ENCODE data around the gene ZC3H4.
"Not testable (repeated sequence)": the region's sequence is repeated elsewhere in the genome, so short reads cannot be mapped to it uniquely, and the experiment has no call there.

The ZC3H4 gene

DNA sequence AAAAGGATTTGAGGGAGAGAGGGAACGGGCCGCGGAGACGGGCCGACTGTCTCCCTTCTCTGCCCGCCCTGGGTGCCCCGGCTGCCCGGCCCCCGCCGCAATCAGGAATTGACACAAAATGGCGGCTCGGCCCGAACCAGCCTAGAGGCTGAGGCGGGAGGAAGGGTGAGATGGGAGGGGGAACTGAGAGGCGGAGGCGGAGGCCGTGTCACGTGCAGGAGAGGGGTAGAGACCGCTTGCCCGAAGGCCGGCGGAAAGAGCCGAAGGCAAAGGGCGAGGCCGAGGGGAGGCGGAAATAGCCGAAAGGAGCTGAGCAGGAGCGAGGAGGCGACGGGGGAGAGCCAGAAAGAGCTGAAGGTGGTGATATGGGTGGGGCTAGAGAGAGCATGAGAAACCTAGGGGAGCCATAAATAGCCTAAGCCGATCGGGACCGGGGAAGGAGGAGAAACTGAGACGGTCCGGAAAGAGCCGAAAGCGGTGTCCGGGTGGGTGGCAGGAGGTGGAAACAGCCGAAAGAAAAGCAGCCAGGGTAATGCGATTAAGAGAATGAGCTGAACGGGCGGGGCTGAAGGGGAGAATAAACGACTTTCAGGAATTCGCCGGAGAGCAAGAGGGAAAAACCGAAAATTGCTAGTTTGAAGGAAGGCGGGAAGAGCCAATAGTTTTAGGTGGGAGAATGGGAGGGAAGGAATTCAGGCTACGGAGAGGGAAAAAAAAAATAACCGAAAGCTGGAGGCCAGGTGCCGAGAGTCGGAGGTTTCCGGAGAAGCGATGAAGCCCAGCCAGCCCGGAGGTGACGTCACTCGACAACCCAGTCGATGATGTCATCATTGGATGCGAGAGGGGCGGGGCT is at the start of gene ZC3H4:
Gene ZC3H4 (minus strand): TSS at position 780 of the 853 bp plus-strand sequence. CDS start 1,192 bp downstream, outside the sequence.
- DNase-seq (ENCODE audit: low spot score): peak; percentile 100

- DNase-seq (ENCODE audit: low spot score): no peak
These were observed 48.4 kb upstream of the ZC3H4 start for GRCh38 chr19:47161876-47162489.

DNA sequence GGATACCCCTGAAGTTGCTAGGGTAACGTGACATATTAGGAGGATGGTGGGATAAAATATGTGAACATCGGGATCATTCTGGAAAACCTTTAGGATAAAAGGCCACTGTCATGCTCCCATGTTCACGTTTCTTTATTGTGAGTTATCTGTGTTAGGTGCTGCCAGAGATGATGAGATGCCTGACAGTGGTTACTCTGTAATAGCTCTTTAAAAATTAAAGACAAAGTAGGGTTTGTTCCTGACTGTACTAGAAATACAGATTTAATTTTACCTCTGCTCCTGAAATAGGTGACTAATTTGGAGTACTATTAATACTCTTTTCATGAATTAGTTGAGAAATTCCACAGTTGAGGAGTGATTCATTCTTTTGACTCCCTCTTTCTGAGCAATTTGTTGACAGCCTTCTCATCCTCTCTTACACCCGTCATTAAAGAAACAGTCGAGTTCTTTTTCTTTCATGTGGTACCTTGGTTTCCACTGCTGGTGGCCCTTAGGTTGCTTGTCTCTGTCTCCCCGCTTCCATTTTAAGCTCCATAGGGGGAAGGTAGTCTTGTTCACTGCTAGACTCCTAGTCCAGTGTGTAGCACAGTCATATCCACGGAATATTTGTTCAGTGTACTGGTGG is 45.4 kb upstream of the ZC3H4 start:
- DNase-seq (ENCODE audit: low spot score): peak; percentile 64

- DNase-seq (ENCODE audit: low spot score): no peak
These were observed 44.8 kb upstream of the ZC3H4 start for GRCh38 chr19:47158367-47158791.

- DNase-seq (ENCODE audit: low spot score): peak; percentile 58
These were observed 44.1 kb upstream of the ZC3H4 start for GRCh38 chr19:47157431-47158321.

DNA sequence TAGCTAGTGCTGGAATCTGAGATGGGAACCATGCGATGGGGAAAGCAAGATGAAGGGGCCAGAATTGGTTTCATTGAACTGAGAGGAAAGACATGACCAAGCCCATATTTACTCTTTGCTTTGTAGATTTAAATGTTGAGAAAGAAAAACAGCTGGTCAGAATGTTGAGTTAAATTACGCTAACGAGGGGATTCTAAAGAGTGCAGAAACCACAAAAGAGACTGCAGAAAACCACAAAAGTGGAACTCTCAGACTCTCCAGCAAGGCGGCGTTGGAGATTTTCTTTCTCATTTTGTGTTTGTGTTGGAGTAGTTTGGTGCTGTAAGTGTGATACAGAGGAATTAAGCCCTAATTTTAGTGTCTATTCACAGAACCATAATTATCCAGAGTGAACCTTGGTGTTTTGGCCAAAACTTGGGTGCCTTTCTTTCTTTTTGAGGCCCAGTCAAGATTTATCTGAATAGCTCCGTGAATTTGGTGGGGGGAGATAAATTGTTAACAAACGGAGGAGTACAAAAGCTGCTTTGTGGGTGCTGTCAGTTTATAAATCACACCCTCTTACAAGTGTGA is 43.4 kb upstream of the ZC3H4 start:
- DNase-seq (ENCODE audit: low spot score): peak; percentile 30

GRCh38 chr19:47155148-47155547 is 41.6 kb upstream of the ZC3H4 start:
- DNase-seq (ENCODE audit: low spot score): no peak

GRCh38 chr19:47153266-47153665 is 39.7 kb upstream of the ZC3H4 start:
- no peak for DNase-seq (ENCODE audit: low spot score)

DNA sequence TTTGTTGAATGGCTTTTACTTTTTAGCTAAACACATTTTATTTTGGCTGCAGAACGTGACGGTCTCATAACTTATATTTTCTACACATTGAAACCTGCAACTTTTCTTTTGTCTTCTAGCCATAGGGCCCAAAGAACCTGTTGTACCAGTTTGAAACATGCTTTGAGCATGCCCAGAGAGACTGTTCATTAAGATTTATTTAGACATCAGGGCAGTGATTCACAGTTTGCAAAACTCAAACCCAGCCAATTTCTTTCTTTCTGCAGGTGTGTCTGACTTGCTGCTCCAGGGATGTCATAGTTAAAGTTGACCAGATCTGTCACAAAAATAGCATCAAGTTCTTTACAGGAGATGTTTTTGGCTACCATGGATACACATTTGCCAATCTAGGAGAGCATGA is 39.1 kb upstream of the ZC3H4 start:
- no peak for DNase-seq (ENCODE audit: low spot score)

- DNase-seq (ENCODE audit: low spot score): no peak
These were observed 38.6 kb upstream of the ZC3H4 start for GRCh38 chr19:47152205-47152604.

DNA sequence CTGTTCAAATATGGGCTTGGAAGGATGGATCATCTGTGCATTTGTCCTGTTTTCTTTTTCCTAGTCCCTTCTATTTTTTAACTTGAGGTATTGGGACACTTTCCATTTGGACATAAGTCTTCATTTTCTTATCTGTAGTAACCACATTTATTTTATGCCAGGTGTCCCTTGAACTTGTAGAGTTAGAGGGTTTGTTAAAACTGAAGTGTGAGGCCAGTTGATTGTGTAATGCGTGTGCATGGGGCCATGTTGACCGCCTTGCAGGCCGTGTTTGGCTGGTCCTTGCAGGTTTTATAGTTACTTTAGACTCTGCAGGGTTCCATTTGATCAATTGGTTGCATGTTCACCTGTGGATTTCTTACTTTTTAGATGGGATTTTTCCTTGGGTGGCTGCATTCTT is 38.1 kb upstream of the ZC3H4 start:
- no peak for DNase-seq (ENCODE audit: low spot score)

DNA sequence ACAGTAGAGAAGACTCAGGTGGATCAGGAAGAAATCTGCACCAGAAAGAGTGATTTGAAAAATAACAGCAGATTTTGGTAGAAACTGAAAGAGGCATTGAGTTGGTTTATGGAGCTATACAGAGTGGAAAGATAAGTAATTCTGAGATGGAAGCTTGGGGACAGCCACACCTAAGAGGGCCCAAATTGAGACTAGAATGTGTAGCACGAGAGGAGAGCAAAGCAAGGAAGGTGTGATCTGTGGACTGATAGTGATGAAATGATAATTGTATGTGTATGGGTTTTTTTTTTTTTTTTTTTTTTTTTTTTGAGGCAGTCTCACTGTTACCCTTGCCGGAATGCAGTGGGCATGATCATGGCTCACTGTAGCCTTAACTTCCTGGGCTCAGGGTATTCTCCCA is 33.3 kb upstream of the ZC3H4 start:
- no peak for DNase-seq (ENCODE audit: low spot score)

- DNase-seq (ENCODE audit: low spot score): peak; percentile 62
These were observed 32.3 kb upstream of the ZC3H4 start for GRCh38 chr19:47145639-47146486.

GRCh38 chr19:47144630-47145029 is 31.1 kb upstream of the ZC3H4 start:
- DNase-seq (ENCODE audit: low spot score): no peak

DNA sequence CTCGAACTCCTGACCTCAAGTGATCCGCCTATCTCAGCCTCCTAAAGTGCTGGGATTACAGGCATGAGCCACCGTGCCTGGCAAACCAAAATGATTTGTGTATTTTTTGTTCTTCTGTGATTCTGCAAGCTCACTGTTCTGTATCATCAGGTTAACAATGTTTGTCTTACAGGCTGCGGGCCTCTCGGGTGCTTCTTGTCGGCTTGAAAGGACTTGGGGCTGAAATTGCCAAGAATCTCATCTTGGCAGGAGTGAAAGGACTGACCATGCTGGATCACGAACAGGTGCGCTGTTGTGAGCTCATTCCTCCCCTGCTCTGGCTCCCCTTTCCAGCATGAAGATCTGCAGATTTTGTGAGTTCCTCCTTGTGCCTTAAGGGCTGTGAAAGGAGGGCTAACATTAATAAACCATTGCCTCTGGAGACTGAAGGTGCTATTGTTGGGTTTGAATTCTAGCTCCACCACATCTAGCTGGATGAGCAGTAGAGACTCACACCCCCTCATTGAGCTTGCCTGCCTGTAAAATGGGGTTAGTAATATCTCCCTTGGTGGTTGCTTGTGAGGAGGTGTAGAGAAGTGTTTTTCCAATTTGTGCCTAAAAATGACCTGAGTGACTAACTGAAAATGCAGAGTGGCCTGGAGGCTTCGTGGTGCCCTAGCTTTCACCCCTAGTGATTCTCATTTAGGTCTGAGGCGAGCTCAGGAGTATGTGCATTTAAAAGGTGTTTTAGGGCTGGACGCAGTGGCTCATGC is 29.9 kb upstream of the ZC3H4 start:
- DNase-seq (ENCODE audit: low spot score): no peak

DNA sequence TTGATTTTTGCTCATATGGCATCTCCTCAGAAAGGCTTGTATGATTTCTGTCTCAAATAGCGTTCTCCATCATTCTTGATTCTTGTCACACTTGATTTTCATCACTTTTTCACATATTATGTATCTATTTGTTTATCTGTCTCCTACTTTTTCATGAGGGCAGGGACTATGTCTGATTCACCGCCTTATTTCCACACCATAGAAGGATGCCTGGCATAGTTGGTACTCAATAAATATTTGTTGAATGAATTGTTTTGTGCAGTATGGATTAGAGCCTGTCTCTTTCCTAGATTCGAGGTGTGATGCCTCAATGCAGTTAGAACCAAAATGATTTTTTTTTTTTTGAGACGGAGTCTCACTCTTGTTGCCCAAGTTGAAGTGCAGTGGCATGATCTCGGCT is 29.2 kb upstream of the ZC3H4 start:
- DNase-seq (ENCODE audit: low spot score): no peak

DNA sequence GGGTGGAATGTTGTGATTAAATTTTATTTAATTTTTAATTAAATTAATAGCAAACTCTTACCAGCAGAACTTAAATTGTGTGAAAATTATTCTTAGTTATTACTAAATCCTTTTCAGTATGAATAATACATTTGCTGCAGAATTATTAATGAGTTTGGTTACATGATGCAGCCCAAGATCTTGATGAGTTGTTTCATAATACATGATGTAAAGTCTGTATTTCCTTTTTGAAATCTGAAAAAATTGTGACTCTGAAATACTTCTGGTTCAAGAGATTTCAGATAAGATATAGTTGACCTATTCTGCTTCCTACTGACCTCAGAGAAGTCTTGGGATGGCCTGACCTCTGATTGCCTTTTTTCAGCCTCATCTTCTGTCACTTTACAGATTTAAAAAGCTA is 28.1 kb upstream of the ZC3H4 start:
- no peak for DNase-seq (ENCODE audit: low spot score)

GRCh38 chr19:47141252-47141651 is 27.7 kb upstream of the ZC3H4 start:
- not testable (repeated sequence) for DNase-seq (ENCODE audit: low spot score)

DNA sequence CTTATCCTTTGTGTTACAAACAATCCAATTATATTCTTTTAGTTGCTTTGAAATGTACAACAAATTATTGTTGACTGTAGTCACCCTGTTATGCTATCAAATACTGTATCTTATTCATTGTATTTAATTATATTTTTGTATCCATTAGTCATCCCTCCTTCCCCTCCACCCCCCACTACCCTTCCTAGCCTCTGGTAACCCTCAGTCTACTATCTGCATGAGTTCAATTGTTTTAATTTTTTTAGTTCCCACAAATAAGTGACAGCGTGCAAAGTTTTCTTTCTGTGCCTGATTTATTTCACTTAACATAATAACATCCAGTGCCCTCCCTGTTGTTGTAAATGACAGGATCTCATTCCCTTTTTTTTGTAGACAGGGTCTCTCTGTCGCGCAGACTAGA is 21.6 kb upstream of the ZC3H4 start:
- DNase-seq (ENCODE audit: low spot score): no peak

GRCh38 chr19:47134545-47134944 is 21.0 kb upstream of the ZC3H4 start:
- DNase-seq (ENCODE audit: low spot score): no peak

All from CD4-positive, alpha-beta T cell treated with Interleukin-6 at 100 ng/mL for 8 hours (primary cell).